A549 (cell line): ENCODE results near the gene EML1. TPM values are rescaled to one million over a fixed set of nuclear protein-coding genes. Genes with fewer than 3 reads are reported as not detected.
A peak's percentile ranks its signal among the peaks of the same experiment; 100 is the strongest.

ENCODE experiments used
- ATAC-seq, 2 experiments: fragments of 200-7000 bp in 1 of 2; fragments of >200 bp in 1 of 2; cut with Nextera tagmentation in 1 of 2; cut with Tn5 transposase in 1 of 2; 3 replicates each; pipeline versions ENCODE4 v1.8.0 to v1.9.1; 2018 to 2020; ENCODE audit warnings: mild to moderate bottlenecking in 1 of 2, moderate library complexity in 1 of 2
- CTCF ChIA-PET: fragments of 300-600 bp; sonication (Branson Sonifier 250); formaldehyde crosslinking; extraction: SDS; loops from one replicate; lab custom pipeline; 2021; ENCODE audit warnings: antibody characterized with exemption, inconsistent platforms; lab: Yijun Ruan, JAX
- POLR2A ChIA-PET: fragments of 350-600 bp; formaldehyde crosslinking; extraction: SDS; loops from one replicate; lab custom pipeline; 2021; ENCODE audit warnings: antibody characterized with exemption, inconsistent platforms; lab: Yijun Ruan, JAX
- DNase-seq, 2 experiments: peaks; one replicate each; pipeline versions ENCODE4 v3.0.0 to v3.0.0-alpha.2; 2011 to 2016; ENCODE audit warnings: low read depth in 1 of 2, low spot score in 1 of 2
- FAIRE-seq: peaks from 2 replicates; lab custom pipeline; 2011; peaks lifted over from hg19 to GRCh38; lab: Jason Lieb, UNC
- H3K27ac ChIP-seq, 2 experiments: fragments of >200 bp; sonication (Bioruptor Twin); formaldehyde crosslinking; 3 replicates each; pipeline ENCODE4 v1.5.1; 2016 to 2017
- H3K4me1 ChIP-seq: fragments of >200 bp; sonication (Bioruptor Twin); formaldehyde crosslinking; 3 replicates; pipeline ENCODE4 v1.6.1; 2016
- H3K4me2 ChIP-seq: fragments of >200 bp; sonication (Bioruptor Twin); formaldehyde crosslinking; 3 replicates; pipeline ENCODE4 v1.6.1; 2016
- H3K4me3 ChIP-seq: fragments of >200 bp; sonication (Bioruptor Twin); formaldehyde crosslinking; 3 replicates; pipeline ENCODE4 v1.5.1; 2016
- H3K9me3 ChIP-seq: fragments of >200 bp; sonication (Bioruptor Twin); formaldehyde crosslinking; 3 replicates; pipeline ENCODE4 v1.6.1; 2016
- CBX2 ChIP-seq: fragments of 200-600 bp; sonication (generic); IDR thresholded peaks from 2 replicates; pipeline ENCODE4 v1.6.1; 2016; ENCODE audit warnings: low read depth, mild to moderate bottlenecking, borderline replicate concordance
- CBX8 ChIP-seq: fragments of 200-600 bp; sonication (generic); IDR thresholded peaks from 2 replicates; pipeline ENCODE4 v1.6.1; 2016
- FOSL2 ChIP-seq, 2 experiments: fragments of 450-650 bp in 1 of 2; fragments of >200 bp in 1 of 2; sonication (Bioruptor Twin) in 1 of 2; formaldehyde crosslinking; IDR thresholded peaks; 2 replicates each; pipeline versions ENCODE4 v1.5.0 to v1.6.1; 2016 to 2020; ENCODE audit warnings: mild to moderate bottlenecking in 1 of 2, moderate library complexity in 1 of 2
- GATA3 ChIP-seq: IDR thresholded peaks from 2 replicates; pipeline ENCODE4 v1.6.1; 2012; ENCODE audit warnings: borderline replicate concordance
- JUN ChIP-seq, 2 experiments: fragments of >200 bp; sonication (Bioruptor Twin); formaldehyde crosslinking; IDR thresholded peaks; 2 replicates in 1 of 2; 3 replicates in 1 of 2; pipeline ENCODE4 v1.6.1; 2016 to 2017
- KDM5A ChIP-seq: fragments of 200-600 bp; sonication (generic); IDR thresholded peaks from 2 replicates; pipeline ENCODE4 v1.6.1; 2016; ENCODE audit warnings: antibody characterized with exemption, mild to moderate bottlenecking
- MYC ChIP-seq: IDR thresholded peaks from 2 replicates; pipeline ENCODE4 v1.6.1; 2012; ENCODE audit warnings: mild to moderate bottlenecking, inconsistent platforms, low read length, improper control_type of control experiment, borderline replicate concordance
- RNF2 ChIP-seq: fragments of 200-600 bp; sonication (generic); IDR thresholded peaks from 2 replicates; pipeline ENCODE4 v1.6.1; 2016; ENCODE audit warnings: low read depth, mild to moderate bottlenecking, antibody characterized with exemption, moderate library complexity, borderline replicate concordance
- ZC3H11A ChIP-seq: fragments of 450-650 bp; IDR thresholded peaks from 2 replicates; pipeline ENCODE4 v1.6.1; 2014; ENCODE audit warnings: antibody characterized with exemption, mild to moderate bottlenecking
- ZFP36 ChIP-seq: fragments of 450-650 bp; IDR thresholded peaks from 2 replicates; pipeline ENCODE4 v1.6.1; 2014; ENCODE audit warnings: borderline replicate concordance; ENCODE audit not compliant: partially characterized antibody
- ZNF302 ChIP-seq: fragments of 250-450 bp; sonication (Bioruptor Pico); IDR thresholded peaks from 2 replicates; pipeline ENCODE4 v1.9.0; 2021; ENCODE audit warnings: inconsistent platforms, mild to moderate bottlenecking, moderate library complexity
- WGBS: methylation state at CpG from one replicate; pipeline ENCODE4 v1.1.6; 2017; ENCODE audit errors: missing lambda C conversion rate; 5-methylcytosine and 5-hydroxymethylcytosine counted together
- polyA plus RNA-seq, 4 experiments: library from polyadenylated mRNA; depleted of rRNA in 3 of 4; stranded (reverse); fragments of >200 nt; fragmentation: RNase III in 1 of 4; extraction: RNeasy Plus Mini Kit Qiagen cat#74134 plus additional on column Dnase treatment in 1 of 4; gene quantifications; 2 replicates in 3 of 4; 3 replicates in 1 of 4; pipeline ENCODE4 v1.2.3, GENCODE V29; 2011 to 2017
- TF ChIP-seq, protein P1 (sequence below): IDR thresholded peaks from 2 replicates; pipeline ENCODE4 v1.6.1; 2012; ENCODE audit warnings: low read depth, borderline replicate concordance
- TF ChIP-seq, protein P2 (sequence below): fragments of >200 bp; sonication (Bioruptor Twin); formaldehyde crosslinking; IDR thresholded peaks from 2 replicates; pipeline ENCODE4 v1.6.1; 2016
- TF ChIP-seq, protein P3 (sequence below): fragments of >200 bp; sonication (Bioruptor Twin); formaldehyde crosslinking; IDR thresholded peaks from 3 replicates; pipeline ENCODE4 v1.5.1; 2016

Gene EML1
- polyA plus RNA-seq, 2 of the 4 experiments (the other 2 are of a cell fraction): 29.7 to 30.8 TPM

DNA sequence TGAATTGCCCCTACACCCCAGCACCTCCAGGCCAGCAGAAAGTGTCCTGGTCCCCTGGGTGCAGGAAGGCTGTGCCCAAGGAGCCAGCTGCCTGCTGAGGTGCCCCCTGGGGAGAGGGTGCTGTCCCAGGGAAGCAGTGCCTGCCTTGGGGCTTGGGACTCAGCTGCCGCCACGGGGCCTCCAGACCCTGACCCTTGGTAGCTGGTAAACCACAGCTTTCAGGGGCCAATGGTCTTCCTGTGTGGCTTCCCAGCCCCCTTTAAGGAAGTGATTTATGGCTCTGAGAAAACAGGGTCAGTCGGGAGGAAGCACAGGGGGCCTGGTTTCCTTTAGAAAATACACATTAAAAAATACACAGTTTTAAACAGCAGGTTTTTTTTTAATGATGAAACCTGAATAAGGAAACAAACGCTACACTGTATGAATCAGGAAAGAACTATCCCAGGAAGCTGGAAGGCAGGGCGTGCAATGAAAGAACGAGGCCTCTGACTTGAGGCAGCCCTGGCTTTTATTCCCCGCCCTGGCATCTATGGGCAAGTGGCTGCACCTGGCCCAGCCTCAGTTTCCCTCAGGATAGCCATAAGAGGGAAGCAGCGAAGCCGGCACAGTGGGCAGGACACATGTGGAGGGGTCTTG lies 40.6 kb upstream of the EML1 start:
- CTCF ChIA-PET: interaction anchor here (0.9 to 20.7 kb wide), 10 partner anchors 8 to 146 kb away, joined by 3 to 263 read pairs (median 4); partner anchors contain the start of gene EML1
- ATAC-seq: peak in 1 of 2 experiments; percentile 18; a peak in 3 of 6 replicates
- peak in 1 of 2 experiments; percentile 47 for DNase-seq
- Histone ChIP-seq H3K9me3 (no peaks in the 10 kb centered on the region), H3K27ac (peak overlapping the region; percentile 83 to 92)
- 30% methylated on average over 7 of the region's 9 CpGs for WGBS
- TF ChIP-seq RNF2: no peak
- no peak for TF ChIP-seq ZNF302 (CRISPR knock-in tag)
- TF ChIP-seq, protein P1, sequence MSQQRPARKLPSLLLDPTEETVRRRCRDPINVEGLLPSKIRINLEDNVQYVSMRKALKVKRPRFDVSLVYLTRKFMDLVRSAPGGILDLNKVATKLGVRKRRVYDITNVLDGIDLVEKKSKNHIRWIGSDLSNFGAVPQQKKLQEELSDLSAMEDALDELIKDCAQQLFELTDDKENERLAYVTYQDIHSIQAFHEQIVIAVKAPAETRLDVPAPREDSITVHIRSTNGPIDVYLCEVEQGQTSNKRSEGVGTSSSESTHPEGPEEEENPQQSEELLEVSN: no peak
- no peak for TF ChIP-seq CBX2
- no peak for TF ChIP-seq KDM5A
- no peak for TF ChIP-seq CBX8
- no peak for TF ChIP-seq JUN (IDR thresholded peaks at IDR 0.05)
- no peak for TF ChIP-seq ZC3H11A
- no peak for TF ChIP-seq ZFP36
- TF ChIP-seq, protein P2, sequence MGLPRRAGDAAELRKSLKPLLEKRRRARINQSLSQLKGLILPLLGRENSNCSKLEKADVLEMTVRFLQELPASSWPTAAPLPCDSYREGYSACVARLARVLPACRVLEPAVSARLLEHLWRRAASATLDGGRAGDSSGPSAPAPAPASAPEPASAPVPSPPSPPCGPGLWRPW: no peak
- TF ChIP-seq, all 56 proteins: peak for 0
- H3K4me2 ChIP-seq: peak overlapping the region; percentile 65
- H3K4me1 ChIP-seq: peaks cover 62% of the 10 kb centered on the region
- FAIRE-seq: no peak
- POLR2A ChIA-PET: no interaction called here
- H3K4me3 ChIP-seq: no peak overlapping the region

DNA sequence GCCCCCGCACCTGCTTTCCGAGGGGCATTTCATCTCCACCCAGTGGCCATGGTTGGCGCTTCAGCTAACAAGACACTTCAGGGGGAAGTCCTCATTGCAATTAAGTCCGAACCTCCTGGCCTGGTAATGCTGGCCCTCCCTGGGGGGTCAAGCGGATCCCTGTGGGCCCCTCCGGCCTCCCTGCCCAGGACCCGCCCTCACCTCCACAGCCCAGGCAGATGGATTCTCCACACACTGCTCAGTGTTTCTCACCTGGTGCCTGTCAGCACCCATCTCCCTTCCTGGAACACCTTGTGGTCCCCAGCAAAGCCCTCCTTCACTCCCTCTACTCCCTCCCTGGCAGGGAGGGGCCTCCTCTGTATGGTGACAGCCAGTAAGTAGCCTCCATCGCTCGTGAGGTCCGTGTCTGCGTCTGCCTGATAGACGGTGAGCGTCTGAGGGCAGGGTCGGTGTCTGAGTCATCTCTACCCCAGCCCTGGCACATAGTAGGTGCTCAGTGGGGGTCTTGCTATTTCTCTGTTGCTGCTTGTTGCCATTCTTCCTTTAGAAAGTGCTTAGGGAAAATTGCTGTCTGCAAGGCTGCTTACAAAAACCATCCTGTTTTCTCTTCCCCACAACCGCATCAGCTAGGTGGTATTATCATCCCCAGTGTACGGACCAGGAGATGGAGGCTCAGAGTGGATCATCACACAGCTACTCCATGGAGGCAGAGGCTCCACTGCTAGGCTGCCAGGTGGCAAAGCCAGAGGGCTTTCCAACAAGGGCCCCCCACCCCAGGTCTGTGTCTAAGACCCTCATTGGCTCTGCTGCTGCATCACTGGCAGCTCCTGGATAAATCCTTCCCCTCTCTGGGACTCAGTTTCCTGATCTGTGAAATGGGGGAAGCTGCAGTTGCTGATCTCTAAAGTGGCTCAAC lies 39.7 kb upstream of the EML1 start:
- ChIA-PET CTCF (interaction anchor here (0.5 to 20.7 kb wide), 11 partner anchors 10 to 235 kb away, joined by 3 to 263 read pairs (median 4); partner anchors contain the start of gene EML1), POLR2A (interaction anchor here (0.9 to 1.0 kb wide), 2 partner anchors 69 to 273 kb away, joined by 3 read pairs; partner anchors contain the start of genes CCNK, CYP46A1 and SETD3)
- FAIRE-seq: no peak
- TF ChIP-seq FOSL2 (IDR thresholded peaks at IDR 0.05) (no peak), FOSL2 (CRISPR knock-in tag; IDR thresholded peaks at IDR 0.05) (0 out of 2 replicates have a peak, but pooled peaks have one; percentile 16), MYC (no peak)
- Histone ChIP-seq H3K4me3 (no peak overlapping the region), H3K27ac (peak overlapping the region; percentile 83 to 92), H3K4me2 (peak overlapping the region; percentile 65), H3K4me1 (peaks cover 69% of the 10 kb centered on the region), H3K9me3 (no peaks in the 10 kb centered on the region)
- ATAC-seq: no peak
- no peak for DNase-seq
- WGBS: 58% methylated on average over 13 of the region's 16 CpGs

DNA sequence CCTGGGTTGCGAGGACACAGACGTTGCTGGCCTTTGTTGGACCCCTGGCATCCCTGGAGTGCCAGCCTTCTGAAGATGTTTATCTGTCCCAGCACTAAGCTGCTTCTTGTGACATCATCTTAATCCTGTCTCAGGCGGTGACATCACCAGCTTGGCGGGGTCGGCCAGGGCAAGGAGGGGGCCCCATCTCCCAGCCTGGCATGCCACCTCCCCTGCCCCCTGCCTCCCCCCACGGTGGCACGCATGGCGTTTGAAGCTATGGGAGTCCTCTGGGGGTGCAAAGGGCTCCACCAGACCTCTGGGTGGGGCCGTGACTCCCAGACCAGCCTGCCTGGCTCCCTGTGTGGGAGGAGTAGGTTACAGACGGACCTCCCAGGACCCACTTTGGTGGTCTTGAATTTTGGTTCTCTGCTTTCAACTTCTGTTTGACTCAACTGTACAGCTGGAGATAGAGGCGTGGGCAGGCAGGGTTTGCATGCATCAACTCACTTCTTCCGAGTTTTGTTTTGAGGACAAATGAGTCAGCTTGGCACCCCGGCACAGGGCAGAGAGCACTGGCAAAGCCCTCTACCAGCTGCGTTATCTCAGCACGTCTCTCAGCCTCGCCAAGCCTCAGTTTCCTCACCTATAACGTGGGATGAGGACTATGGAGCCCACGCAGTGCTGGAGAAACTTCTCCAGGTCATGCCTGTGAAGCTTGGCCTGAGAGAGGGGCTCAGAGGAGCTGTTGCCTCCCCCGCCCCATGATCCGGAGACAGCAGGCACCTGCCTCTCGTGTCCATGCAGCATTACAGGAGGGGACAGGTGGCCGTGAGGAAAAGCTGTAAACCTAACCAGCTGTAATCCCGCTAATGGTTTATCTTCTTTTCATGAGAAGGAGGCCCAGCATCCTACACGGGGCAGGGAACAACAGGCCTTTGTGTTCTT lies 38.8 kb upstream of the EML1 start:
- Histone ChIP-seq H3K4me1 (peaks cover 78% of the 10 kb centered on the region), H3K9me3 (no peaks in the 10 kb centered on the region), H3K4me3 (no peak overlapping the region), H3K27ac (peak overlapping the region; percentile 83 to 92), H3K4me2 (peak overlapping the region; percentile 65)
- TF ChIP-seq ZNF302 (CRISPR knock-in tag) (no peak), CBX8 (no peak), FOSL2 (IDR thresholded peaks at IDR 0.05) (no peak), FOSL2 (CRISPR knock-in tag; IDR thresholded peaks at IDR 0.05) (no peak), GATA3 (peak; percentile 50; the same call in 1 of the 2 replicates)
- TF ChIP-seq, protein P3, sequence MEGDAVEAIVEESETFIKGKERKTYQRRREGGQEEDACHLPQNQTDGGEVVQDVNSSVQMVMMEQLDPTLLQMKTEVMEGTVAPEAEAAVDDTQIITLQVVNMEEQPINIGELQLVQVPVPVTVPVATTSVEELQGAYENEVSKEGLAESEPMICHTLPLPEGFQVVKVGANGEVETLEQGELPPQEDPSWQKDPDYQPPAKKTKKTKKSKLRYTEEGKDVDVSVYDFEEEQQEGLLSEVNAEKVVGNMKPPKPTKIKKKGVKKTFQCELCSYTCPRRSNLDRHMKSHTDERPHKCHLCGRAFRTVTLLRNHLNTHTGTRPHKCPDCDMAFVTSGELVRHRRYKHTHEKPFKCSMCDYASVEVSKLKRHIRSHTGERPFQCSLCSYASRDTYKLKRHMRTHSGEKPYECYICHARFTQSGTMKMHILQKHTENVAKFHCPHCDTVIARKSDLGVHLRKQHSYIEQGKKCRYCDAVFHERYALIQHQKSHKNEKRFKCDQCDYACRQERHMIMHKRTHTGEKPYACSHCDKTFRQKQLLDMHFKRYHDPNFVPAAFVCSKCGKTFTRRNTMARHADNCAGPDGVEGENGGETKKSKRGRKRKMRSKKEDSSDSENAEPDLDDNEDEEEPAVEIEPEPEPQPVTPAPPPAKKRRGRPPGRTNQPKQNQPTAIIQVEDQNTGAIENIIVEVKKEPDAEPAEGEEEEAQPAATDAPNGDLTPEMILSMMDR: no peak
- ATAC-seq (no peak), DNase-seq (no peak), FAIRE-seq (no peak)
- ChIA-PET POLR2A (interaction anchor here (0.9 to 1.5 kb wide), 3 partner anchors 39 to 273 kb away, joined by 3 to 4 read pairs (median 3); partner anchors contain the start of genes CCNK, CYP46A1, EML1 and SETD3), CTCF (interaction anchor here (0.8 to 20.7 kb wide), 12 partner anchors 8 to 131 kb away, joined by 3 to 263 read pairs (median 4); partner anchors contain the start of gene EML1)
- 58% methylated on average over 21 of the region's 24 CpGs for WGBS
